Measurements from ENCODE around the gene TNFRSF9.

- TF ChIP-seq CTCF (IDR thresholded peaks at IDR 0.05) (no peak), TCF7L2 (IDR thresholded peaks at IDR 0.05; ENCODE audit: low read depth, low read length) (no peak)
Measured at GRCh38 chr1:7967196-7967595, 26.6 kb upstream of the TNFRSF9 start.

Data from Panc1 (cell line).